HEK293 (cell line): ENCODE data around the gene RPS28.

ENCODE experiments used
- ZNF514 ChIP-seq: fragments of 450-650 bp; formaldehyde crosslinking; IDR thresholded peaks from 2 replicates; pipeline ENCODE4 v1.5.1; 2016; ENCODE audit warnings: missing biosample characterization, missing genetic modification characterization
- TF ChIP-seq, protein P1 (sequence below): fragments of 450-650 bp; formaldehyde crosslinking; IDR thresholded peaks from 2 replicates; pipeline ENCODE4 v1.5.1; 2016; ENCODE audit warnings: missing biosample characterization, missing genetic modification characterization

DNA sequence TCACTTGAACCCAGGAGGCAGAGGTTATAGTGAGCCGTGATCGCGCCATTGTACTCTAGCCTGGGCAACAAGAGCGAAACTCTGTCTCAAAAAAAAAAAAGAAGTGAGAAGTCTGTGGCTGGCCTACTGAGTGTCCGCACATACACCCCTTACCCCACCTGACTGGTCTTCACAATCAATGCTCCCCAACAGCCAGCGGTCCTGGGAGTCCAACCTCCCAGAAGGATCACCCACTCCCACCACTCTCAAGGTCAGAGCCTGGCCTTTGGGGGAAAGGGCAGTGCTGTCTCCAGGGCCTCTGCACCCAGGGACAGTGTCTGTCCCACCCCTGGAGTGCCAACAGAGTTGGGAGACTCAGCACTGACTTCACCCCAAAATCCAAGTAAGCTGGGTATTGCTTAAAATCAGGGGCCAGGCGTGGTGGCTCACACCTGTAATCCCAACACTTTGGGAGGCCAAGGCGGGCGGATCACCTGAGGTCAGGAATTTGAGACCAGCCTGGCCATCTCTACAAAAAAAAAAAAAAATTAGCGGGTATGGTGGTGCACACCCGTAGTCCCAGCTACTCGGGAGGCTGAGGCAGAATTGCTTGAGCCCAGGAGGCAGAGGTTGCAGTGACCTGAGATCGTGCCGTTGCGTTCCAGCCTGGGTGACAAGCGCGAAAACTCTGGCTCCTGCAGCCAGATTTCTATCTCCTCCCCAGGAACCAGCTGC is 10.8 kb upstream of the RPS28 start:
- TF ChIP-seq ZNF514 (tag by site-specific recombination), result no peak
- TF ChIP-seq, protein P1, sequence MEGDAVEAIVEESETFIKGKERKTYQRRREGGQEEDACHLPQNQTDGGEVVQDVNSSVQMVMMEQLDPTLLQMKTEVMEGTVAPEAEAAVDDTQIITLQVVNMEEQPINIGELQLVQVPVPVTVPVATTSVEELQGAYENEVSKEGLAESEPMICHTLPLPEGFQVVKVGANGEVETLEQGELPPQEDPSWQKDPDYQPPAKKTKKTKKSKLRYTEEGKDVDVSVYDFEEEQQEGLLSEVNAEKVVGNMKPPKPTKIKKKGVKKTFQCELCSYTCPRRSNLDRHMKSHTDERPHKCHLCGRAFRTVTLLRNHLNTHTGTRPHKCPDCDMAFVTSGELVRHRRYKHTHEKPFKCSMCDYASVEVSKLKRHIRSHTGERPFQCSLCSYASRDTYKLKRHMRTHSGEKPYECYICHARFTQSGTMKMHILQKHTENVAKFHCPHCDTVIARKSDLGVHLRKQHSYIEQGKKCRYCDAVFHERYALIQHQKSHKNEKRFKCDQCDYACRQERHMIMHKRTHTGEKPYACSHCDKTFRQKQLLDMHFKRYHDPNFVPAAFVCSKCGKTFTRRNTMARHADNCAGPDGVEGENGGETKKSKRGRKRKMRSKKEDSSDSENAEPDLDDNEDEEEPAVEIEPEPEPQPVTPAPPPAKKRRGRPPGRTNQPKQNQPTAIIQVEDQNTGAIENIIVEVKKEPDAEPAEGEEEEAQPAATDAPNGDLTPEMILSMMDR, result no peak
